AG04450 (cell line): Measurements from ENCODE around the gene HIVEP3. TPM values are rescaled to one million over a fixed set of nuclear protein-coding genes. Genes with fewer than 3 reads are reported as not detected.

Source experiments
- CTCF ChIA-PET: fragments of 300-600, 350-600 bp; formaldehyde crosslinking; extraction: SDS; loops from one replicate; lab custom pipeline; 2022; ENCODE audit warnings: antibody characterized with exemption, inconsistent platforms; lab: Charles Lee
- POLR2A ChIA-PET: fragments of 350-600 bp; formaldehyde crosslinking; extraction: SDS; loops from one replicate; lab custom pipeline; 2021; ENCODE audit warnings: antibody characterized with exemption, inconsistent platforms; lab: Yijun Ruan, JAX
- DNase-seq: peaks from one replicate; pipeline ENCODE4 v3.0.0-alpha.2; 2011; ENCODE audit warnings: low read depth, low spot score
- H3K27ac ChIP-seq: one replicate; pipeline ENCODE4 v1.5.1; 2012; ENCODE audit warnings: low read depth, low read length, control low read depth
- H3K27me3 ChIP-seq: one replicate; pipeline ENCODE4 v1.6.0; 2012; ENCODE audit warnings: low read length; ENCODE audit not compliant: control insufficient read depth, insufficient read depth
- H3K4me3 ChIP-seq: 2 replicates; pipeline ENCODE4 v1.5.1; 2011; ENCODE audit warnings: mild to moderate bottlenecking, low read depth, low read length, control low read depth
- H3K9me3 ChIP-seq: 2 replicates; pipeline ENCODE4 v1.5.1; 2012; ENCODE audit warnings: low read length; ENCODE audit not compliant: control insufficient read depth, insufficient read depth
- CTCF ChIP-seq: IDR thresholded peaks from 2 replicates; pipeline ENCODE4 v1.5.1; 2011; ENCODE audit warnings: low read depth, low read length, control low read depth, inconsistent platforms
- polyA plus RNA-seq: library from polyadenylated mRNA; depleted of rRNA; stranded (reverse); fragments of >200 nt; gene quantifications from 2 replicates; pipeline ENCODE4 v1.2.3, GENCODE V29; 2011

Gene HIVEP3
- polyA plus RNA-seq, 1 experiment: 4.8 TPM

DNA sequence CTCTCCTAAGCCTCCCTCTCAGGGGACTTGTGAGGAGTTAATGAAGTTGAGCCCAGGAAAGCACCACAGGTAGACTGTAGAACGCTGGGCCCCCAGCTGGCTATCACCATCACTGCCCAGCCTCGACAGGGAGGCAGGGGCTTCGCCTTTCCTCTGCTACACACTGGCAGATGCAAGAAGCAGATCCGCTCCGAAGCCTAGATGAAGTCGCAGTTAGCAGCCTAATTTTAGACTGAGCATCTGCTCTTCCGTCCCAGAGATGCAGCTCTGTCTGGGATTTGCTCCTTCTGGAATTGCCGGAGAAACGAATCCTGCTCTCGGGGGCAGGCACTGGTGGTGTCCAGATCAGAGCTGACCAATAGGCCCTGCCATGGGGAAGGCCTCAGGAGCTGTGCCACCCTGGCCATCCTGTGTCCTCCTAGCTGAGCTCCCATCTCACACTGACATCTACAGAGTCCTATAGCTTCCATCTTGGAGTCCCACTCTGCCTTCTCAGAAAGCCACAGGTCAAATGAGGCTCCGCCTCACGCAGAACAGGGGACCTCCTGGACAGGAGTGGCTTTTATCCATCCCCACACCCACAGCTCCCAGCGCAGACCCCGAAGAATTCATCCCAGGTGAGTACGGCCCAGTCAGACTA is 247.5 kb downstream of the HIVEP3 start:
- ChIA-PET CTCF (interaction anchor here (1.0 kb wide), 1 partner anchor 22 kb away, joined by 3 read pairs; no protein-coding TSS in a partner anchor), POLR2A (interaction anchor here (2.6 kb wide), 1 partner anchor 8 kb away, joined by 18 read pairs; no protein-coding TSS in a partner anchor)
- Histone ChIP-seq H3K4me3 (no peak overlapping the region), H3K27ac (peak overlapping the region; percentile 99), H3K9me3 (no peaks in the 10 kb centered on the region), H3K27me3 (no peaks in the 10 kb centered on the region)
- no peak for DNase-seq
- no peak for TF ChIP-seq CTCF

GRCh38 chr1:41670217-41670957 is 248.3 kb downstream of the HIVEP3 start:
- Histone ChIP-seq H3K4me3 (no peak overlapping the region), H3K9me3 (no peaks in the 10 kb centered on the region), H3K27me3 (no peaks in the 10 kb centered on the region), H3K27ac (peak overlapping the region; percentile 81)
- DNase-seq: no peak
- POLR2A ChIA-PET: no interaction called here
- CTCF ChIA-PET: no interaction called here
- no peak for TF ChIP-seq CTCF

GRCh38 chr1:41668967-41669366 is 249.8 kb downstream of the HIVEP3 start:
- no peak for DNase-seq
- CTCF ChIA-PET: no interaction called here
- no peak for TF ChIP-seq CTCF
- Histone ChIP-seq H3K27me3 (no peaks in the 10 kb centered on the region), H3K4me3 (no peak overlapping the region), H3K9me3 (no peaks in the 10 kb centered on the region), H3K27ac (no peak overlapping the region)
- POLR2A ChIA-PET: no interaction called here

DNA sequence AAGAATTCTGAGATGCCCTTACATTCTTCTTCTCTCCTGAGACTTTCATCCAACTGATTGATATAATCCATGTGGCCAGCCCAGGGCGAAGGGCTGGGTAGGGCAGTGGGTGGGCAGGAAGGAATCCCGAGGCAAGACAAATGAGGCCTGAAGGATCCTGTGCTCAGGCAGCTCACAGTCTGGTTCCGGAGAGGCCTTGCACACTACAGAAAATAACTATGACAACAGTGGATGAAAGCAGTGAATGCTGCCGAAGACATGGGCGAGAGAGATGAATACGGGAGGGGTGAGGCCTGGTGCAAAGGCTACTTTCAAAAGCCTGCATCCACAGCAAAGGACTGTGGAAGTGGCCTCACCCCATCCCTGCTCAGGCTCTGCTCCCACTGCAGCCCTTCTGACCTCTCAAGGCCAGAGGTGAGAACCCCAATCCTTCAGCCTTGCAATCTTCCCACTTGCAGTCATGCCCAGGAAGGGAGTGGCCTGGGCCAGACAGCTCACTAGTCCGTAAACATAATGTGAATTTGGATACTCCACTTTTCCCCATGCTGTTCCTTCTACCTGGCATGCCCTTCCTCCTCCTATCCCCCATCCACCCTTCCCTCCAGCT is 250.6 kb downstream of the HIVEP3 start:
- ChIA-PET POLR2A (no interaction called here), CTCF (interaction anchor here (0.5 kb wide), 1 partner anchor 214 kb away, joined by 6 read pairs; no protein-coding TSS in a partner anchor)
- Histone ChIP-seq H3K4me3 (no peak overlapping the region), H3K27ac (no peak overlapping the region), H3K9me3 (no peaks in the 10 kb centered on the region), H3K27me3 (no peaks in the 10 kb centered on the region)
- no peak for TF ChIP-seq CTCF
- DNase-seq: no peak
